ENCODE results near the gene KSR2. TPM values are rescaled to one million over a fixed set of nuclear protein-coding genes. Genes with fewer than 3 reads are reported as not detected.

Gene KSR2
- total and polyA plus RNA-seq, 9 donors, result under 0.01 to 0.14 (median 0.04) TPM; not detected in 3

- WGBS (ENCODE audit: insufficient coverage), result 61% methylated on average over 5 of the region's 6 CpGs
Measured at GRCh38 chr12:117533687-117534086, 435.1 kb downstream of the KSR2 start.

GRCh38 chr12:117530796-117531195 is 438.0 kb downstream of the KSR2 start:
- no peak for DNase-seq
- WGBS (ENCODE audit: insufficient coverage), result 89% methylated on average over 10 of the region's 10 CpGs
- Histone ChIP-seq H3K36me3 (ENCODE audit: control insufficient read depth, insufficient read depth, low read length) (no peaks in the 10 kb centered on the region), H3K9me3 (replicated peaks; ENCODE audit: control insufficient read depth, low read depth, low read length) (no peaks in the 10 kb centered on the region), H3K4me1 (ENCODE audit: control insufficient read depth, insufficient read depth, low read length) (peaks cover 13% of the 10 kb centered on the region), H3K27me3 (ENCODE audit: control insufficient read depth, insufficient read depth, low read length) (peaks cover 2% of the 10 kb centered on the region), H3K4me3 (ENCODE audit: low read length) (no peak overlapping the region), H3K27ac (ENCODE audit: low read length) (no peak overlapping the region)

More at GRCh38 chr12:117533687-117534086, 435.1 kb downstream of the KSR2 start:
- Histone ChIP-seq H3K4me3 (ENCODE audit: low read length) (no peak overlapping the region), H3K36me3 (ENCODE audit: control insufficient read depth, insufficient read depth, low read length) (no peaks in the 10 kb centered on the region), H3K4me1 (ENCODE audit: control insufficient read depth, insufficient read depth, low read length) (peaks cover 9% of the 10 kb centered on the region), H3K9me3 (replicated peaks; ENCODE audit: control insufficient read depth, low read depth, low read length) (no peaks in the 10 kb centered on the region), H3K27ac (ENCODE audit: low read length) (no peak overlapping the region), H3K27me3 (ENCODE audit: control insufficient read depth, insufficient read depth, low read length) (peaks cover 6% of the 10 kb centered on the region)
- peak; percentile 12 for DNase-seq

DNA sequence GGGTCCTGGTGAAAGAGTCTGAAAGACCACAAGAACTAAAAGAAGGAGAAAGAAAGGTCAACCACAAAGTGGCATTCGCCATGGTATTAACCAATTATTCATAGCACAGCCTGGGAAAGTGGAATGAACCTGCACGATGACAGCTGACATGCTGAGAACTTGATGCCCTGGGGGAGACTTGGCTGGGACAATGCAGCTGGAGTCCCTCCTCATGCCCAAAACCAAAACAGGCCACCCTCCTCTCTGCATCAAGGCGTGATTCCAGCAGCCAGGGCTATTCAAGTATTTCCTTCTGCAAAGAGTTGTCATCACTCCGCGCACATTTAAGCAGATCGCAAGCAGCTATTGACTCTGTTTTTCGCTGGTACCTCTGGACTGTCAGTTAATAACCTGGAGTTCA is 440.3 kb downstream of the KSR2 start:
- no peaks in the 10 kb centered on the region for H3K36me3 ChIP-seq (ENCODE audit: control insufficient read depth, insufficient read depth, low read length)
- no peak overlapping the region for H3K4me3 ChIP-seq (ENCODE audit: low read length)
- peaks cover 2% of the 10 kb centered on the region for H3K27me3 ChIP-seq (ENCODE audit: control insufficient read depth, insufficient read depth, low read length)
- H3K9me3 ChIP-seq (replicated peaks; ENCODE audit: control insufficient read depth, low read depth, low read length), result no peaks in the 10 kb centered on the region
- WGBS (ENCODE audit: insufficient coverage), result 61% methylated on average over 7 of the region's 7 CpGs
- no peak overlapping the region for H3K27ac ChIP-seq (ENCODE audit: low read length)
- DNase-seq, result no peak
- peaks cover 5% of the 10 kb centered on the region for H3K4me1 ChIP-seq (ENCODE audit: control insufficient read depth, insufficient read depth, low read length)

- WGBS (ENCODE audit: insufficient coverage), result 59% methylated on average over 3 of the region's 4 CpGs
- Histone ChIP-seq H3K4me3 (ENCODE audit: low read length) (no peak overlapping the region), H3K9me3 (replicated peaks; ENCODE audit: control insufficient read depth, low read depth, low read length) (no peaks in the 10 kb centered on the region), H3K36me3 (ENCODE audit: control insufficient read depth, insufficient read depth, low read length) (no peaks in the 10 kb centered on the region), H3K27me3 (ENCODE audit: control insufficient read depth, insufficient read depth, low read length) (peaks cover 2% of the 10 kb centered on the region), H3K4me1 (ENCODE audit: control insufficient read depth, insufficient read depth, low read length) (peaks cover 4% of the 10 kb centered on the region), H3K27ac (ENCODE audit: low read length) (no peak overlapping the region)
- peak; percentile 34 for DNase-seq
Measured at GRCh38 chr12:117527479-117527855, 441.3 kb downstream of the KSR2 start.

DNA sequence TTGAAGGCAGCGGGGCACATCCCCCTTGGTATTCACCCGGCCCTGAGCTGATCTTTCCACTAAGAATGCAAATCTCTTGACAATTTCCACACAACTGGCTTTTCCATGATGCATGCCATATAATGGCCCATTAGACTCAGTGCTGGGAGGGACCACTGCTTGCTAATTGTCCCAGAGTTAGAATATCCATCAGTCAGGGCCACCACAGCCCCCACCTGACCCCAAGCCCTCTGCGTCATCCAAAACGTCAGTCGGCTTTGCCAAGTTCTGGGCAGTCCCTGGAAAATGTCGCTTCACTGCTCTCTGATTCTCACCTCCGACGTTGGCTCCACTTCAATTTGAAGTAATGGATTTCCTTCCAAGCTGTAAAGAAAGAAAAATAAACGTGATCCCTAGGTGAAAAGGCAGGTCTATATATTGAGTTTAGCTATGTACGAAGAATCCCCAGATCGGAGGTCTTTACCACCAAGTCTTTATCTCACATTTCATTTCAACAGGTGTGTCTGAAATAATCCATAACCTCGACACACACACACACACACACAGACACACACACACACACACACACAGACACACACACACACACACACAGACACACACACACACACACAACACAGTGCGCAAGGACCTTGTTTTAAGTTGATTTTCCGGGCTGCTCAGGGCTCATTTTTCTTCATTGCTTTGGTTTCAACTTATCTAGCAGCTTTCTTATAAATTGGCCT is 441.9 kb downstream of the KSR2 start:
- Histone ChIP-seq H3K4me1 (ENCODE audit: control insufficient read depth, insufficient read depth, low read length) (peaks cover 4% of the 10 kb centered on the region), H3K27ac (ENCODE audit: low read length) (no peak overlapping the region), H3K9me3 (replicated peaks; ENCODE audit: control insufficient read depth, low read depth, low read length) (no peaks in the 10 kb centered on the region), H3K27me3 (ENCODE audit: control insufficient read depth, insufficient read depth, low read length) (peaks cover 2% of the 10 kb centered on the region), H3K4me3 (ENCODE audit: low read length) (no peak overlapping the region), H3K36me3 (ENCODE audit: control insufficient read depth, insufficient read depth, low read length) (no peaks in the 10 kb centered on the region)
- WGBS (ENCODE audit: insufficient coverage), result 31% methylated on average over 5 of the region's 14 CpGs
- DNase-seq, result peak; percentile 8

DNA sequence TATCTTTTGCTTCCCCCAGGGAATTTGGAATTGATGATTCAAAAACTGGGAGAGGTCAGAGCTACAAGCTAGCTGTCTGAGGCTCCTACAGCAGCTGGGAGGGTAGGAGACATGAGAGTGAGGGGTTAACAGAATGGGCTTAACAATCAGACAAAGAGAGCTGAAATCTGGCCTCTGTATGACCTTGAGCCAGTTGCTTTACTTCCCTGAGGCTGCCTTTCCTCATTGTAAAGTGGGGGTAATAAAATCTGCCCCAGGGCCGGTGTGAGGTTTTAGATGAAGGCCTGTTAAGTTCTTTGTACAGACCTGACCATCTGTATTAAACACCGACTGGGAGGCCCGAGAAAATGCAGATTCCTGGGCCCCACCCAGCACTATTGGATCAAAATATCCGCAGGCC is 443.0 kb downstream of the KSR2 start:
- Histone ChIP-seq H3K27ac (ENCODE audit: low read length) (no peak overlapping the region), H3K4me3 (ENCODE audit: low read length) (no peak overlapping the region), H3K4me1 (ENCODE audit: control insufficient read depth, insufficient read depth, low read length) (peaks cover 4% of the 10 kb centered on the region), H3K9me3 (replicated peaks; ENCODE audit: control insufficient read depth, low read depth, low read length) (no peaks in the 10 kb centered on the region), H3K36me3 (ENCODE audit: control insufficient read depth, insufficient read depth, low read length) (no peaks in the 10 kb centered on the region), H3K27me3 (ENCODE audit: control insufficient read depth, insufficient read depth, low read length) (peaks cover under 1% of the 10 kb centered on the region)
- WGBS (ENCODE audit: insufficient coverage), result 36% methylated on average over 4 of the region's 4 CpGs
- no peak for DNase-seq

DNA sequence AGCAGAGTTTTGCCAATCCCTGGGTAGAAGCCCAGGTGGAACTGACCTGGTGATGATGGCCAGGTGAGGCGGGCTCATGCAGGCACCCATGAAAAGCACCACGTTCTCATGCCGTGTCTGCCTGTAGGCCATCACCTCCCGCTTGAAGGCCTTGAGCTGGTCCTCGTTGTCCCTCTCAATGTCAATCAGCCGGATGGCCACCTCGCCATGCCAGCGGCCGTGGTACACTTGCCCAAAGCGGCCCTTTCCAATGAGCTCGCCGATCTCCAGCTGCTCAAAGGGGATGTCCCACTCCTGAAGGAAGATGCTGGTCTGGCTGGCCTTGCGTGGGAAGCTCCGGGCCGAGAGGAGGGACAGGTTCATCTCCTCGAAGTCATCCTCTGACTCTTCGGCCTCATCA is 444.0 kb downstream of the KSR2 start:
- Histone ChIP-seq H3K27ac (ENCODE audit: low read length) (no peak overlapping the region), H3K27me3 (ENCODE audit: control insufficient read depth, insufficient read depth, low read length) (no peaks in the 10 kb centered on the region), H3K9me3 (replicated peaks; ENCODE audit: control insufficient read depth, low read depth, low read length) (no peaks in the 10 kb centered on the region), H3K36me3 (ENCODE audit: control insufficient read depth, insufficient read depth, low read length) (no peaks in the 10 kb centered on the region), H3K4me3 (ENCODE audit: low read length) (no peak overlapping the region), H3K4me1 (ENCODE audit: control insufficient read depth, insufficient read depth, low read length) (peaks cover 4% of the 10 kb centered on the region)
- no peak for DNase-seq
- WGBS (ENCODE audit: insufficient coverage), result 96% methylated on average over 14 of the region's 17 CpGs

DNA sequence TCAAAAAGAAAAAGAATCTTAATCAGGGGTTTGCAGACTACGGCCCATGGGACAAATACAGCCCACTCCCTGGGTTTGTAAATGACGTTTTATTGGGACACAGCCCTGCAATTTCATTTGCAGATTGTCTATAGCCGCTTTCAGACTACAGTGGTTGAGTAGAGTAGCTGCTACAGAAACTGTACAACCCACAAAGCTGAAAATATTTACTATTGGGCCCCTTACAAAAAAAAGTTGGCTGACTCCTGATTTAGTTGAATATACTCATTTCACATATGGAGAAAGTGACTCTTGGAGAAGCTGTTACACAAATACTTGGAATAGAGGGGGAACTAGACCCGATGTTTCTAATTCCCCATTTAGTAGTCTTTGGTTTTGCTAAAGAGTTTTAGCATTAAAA is 444.8 kb downstream of the KSR2 start:
- Histone ChIP-seq H3K4me1 (ENCODE audit: control insufficient read depth, insufficient read depth, low read length) (peaks cover 4% of the 10 kb centered on the region), H3K27me3 (ENCODE audit: control insufficient read depth, insufficient read depth, low read length) (no peaks in the 10 kb centered on the region), H3K9me3 (replicated peaks; ENCODE audit: control insufficient read depth, low read depth, low read length) (no peaks in the 10 kb centered on the region), H3K36me3 (ENCODE audit: control insufficient read depth, insufficient read depth, low read length) (no peaks in the 10 kb centered on the region), H3K27ac (ENCODE audit: low read length) (no peak overlapping the region), H3K4me3 (ENCODE audit: low read length) (no peak overlapping the region)
- WGBS (ENCODE audit: insufficient coverage), result no CpG with 5 or more reads among the region's 4 CpGs
- DNase-seq, result peak; percentile 73

DNA sequence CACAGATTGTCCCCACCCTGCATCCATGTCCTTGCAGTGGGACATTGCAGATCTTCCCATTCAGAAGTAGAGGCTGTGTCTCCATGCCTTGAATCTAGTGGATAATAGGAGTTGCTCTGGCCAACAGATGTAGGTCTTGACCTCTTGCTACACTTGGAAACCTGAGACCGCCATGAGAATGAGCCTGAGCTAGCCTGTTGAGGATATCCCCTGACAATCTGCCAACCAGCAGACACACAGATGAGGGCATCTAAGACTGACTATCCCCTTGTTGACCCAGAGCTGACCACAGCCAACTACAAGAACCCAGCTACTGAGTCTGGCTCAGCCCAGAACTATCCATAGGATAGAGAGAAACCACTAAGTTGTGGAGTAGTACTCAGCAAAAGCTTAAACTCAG is 446.2 kb downstream of the KSR2 start:
- no peaks in the 10 kb centered on the region for H3K9me3 ChIP-seq (replicated peaks; ENCODE audit: control insufficient read depth, low read depth, low read length)
- no peak for DNase-seq
- H3K27ac ChIP-seq (ENCODE audit: low read length), result no peak overlapping the region
- no peak overlapping the region for H3K4me3 ChIP-seq (ENCODE audit: low read length)
- no peaks in the 10 kb centered on the region for H3K36me3 ChIP-seq (ENCODE audit: control insufficient read depth, insufficient read depth, low read length)
- no peaks in the 10 kb centered on the region for H3K27me3 ChIP-seq (ENCODE audit: control insufficient read depth, insufficient read depth, low read length)
- peaks cover 2% of the 10 kb centered on the region for H3K4me1 ChIP-seq (ENCODE audit: control insufficient read depth, insufficient read depth, low read length)
- no CpG with 5 or more reads among the region's 1 CpG for WGBS (ENCODE audit: insufficient coverage)

- no peak overlapping the region for H3K27ac ChIP-seq (ENCODE audit: low read length)
- H3K9me3 ChIP-seq (replicated peaks; ENCODE audit: control insufficient read depth, low read depth, low read length), result no peaks in the 10 kb centered on the region
- no peak for DNase-seq
- H3K4me3 ChIP-seq (ENCODE audit: low read length), result no peak overlapping the region
- 87% methylated on average over 3 of the region's 5 CpGs for WGBS (ENCODE audit: insufficient coverage)
- no peaks in the 10 kb centered on the region for H3K27me3 ChIP-seq (ENCODE audit: control insufficient read depth, insufficient read depth, low read length)
- peaks cover 2% of the 10 kb centered on the region for H3K4me1 ChIP-seq (ENCODE audit: control insufficient read depth, insufficient read depth, low read length)
- H3K36me3 ChIP-seq (ENCODE audit: control insufficient read depth, insufficient read depth, low read length), result no peaks in the 10 kb centered on the region
Measured at GRCh38 chr12:117521867-117522266, 446.9 kb downstream of the KSR2 start.

- Histone ChIP-seq H3K4me1 (ENCODE audit: control insufficient read depth, insufficient read depth, low read length) (no peaks in the 10 kb centered on the region), H3K4me3 (ENCODE audit: low read length) (no peak overlapping the region), H3K9me3 (replicated peaks; ENCODE audit: control insufficient read depth, low read depth, low read length) (no peaks in the 10 kb centered on the region), H3K27me3 (ENCODE audit: control insufficient read depth, insufficient read depth, low read length) (no peaks in the 10 kb centered on the region), H3K27ac (ENCODE audit: low read length) (no peak overlapping the region), H3K36me3 (ENCODE audit: control insufficient read depth, insufficient read depth, low read length) (no peaks in the 10 kb centered on the region)
- DNase-seq, result no peak
- 73% methylated on average over 3 of the region's 7 CpGs for WGBS (ENCODE audit: insufficient coverage)
Measured at GRCh38 chr12:117521346-117521745, 447.4 kb downstream of the KSR2 start.
